Measurements from ENCODE around the gene EXOC3L4. TPM values are rescaled to one million over a fixed set of nuclear protein-coding genes. Genes with fewer than 3 reads are reported as not detected.
"Not testable (repeated sequence)": the region's sequence is repeated elsewhere in the genome, so short reads cannot be mapped to it uniquely, and the experiment has no call there.

EXOC3L4 gene
- total RNA-seq, 1 experiment from 2014 or later, result not detected

DNA sequence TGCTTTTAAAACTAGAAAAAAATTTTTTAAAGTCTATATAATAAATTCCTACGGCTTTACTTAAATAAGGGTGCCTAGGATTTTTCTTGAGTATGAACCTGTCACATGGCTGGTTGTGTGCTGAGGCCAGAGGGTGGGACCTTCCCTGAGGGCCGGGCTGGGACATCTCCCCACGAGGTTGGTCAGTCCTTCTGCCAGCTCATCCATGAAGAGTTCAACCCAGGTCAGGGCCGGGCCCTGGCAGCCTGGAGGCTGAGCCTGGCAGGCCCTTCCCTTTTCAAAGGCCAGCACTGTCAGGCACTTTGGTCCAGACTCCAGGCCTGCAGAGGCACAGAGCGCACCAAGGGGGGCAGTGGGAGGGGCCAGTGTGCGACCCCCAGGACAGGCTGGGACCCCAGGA is 60.5 kb downstream of the EXOC3L4 start:
- no peaks in the 10 kb centered on the region for H3K27me3 ChIP-seq (ENCODE audit: insufficient read depth, low read length)
- peak overlapping the region; percentile 64 for H3K4me2 ChIP-seq (ENCODE audit: low read length)
- ATAC-seq, result peak; percentile 99
- no TSS peak for BruUV-seq (replicated peaks)
- POLR2A ChIA-PET, result interaction anchor here (0.6 kb wide), 1 partner anchor 26 kb away, joined by 3 read pairs; no protein-coding TSS in a partner anchor
- peak; percentile 61 for DNase-seq (ENCODE audit: low read depth, low spot score)
- H3K36me3 ChIP-seq (ENCODE audit: control insufficient read depth in 1 of 2, insufficient read depth in 2 of 2, low read length in 2 of 2), result no peaks in the 10 kb centered on the region
- H3K9ac ChIP-seq (ENCODE audit: low read length), result peak overlapping the region; percentile 39; the same call in 1 of the 2 replicates
- peak overlapping the region in 1 of 2 experiments; percentile 15; a peak in 1 of 4 replicates for H3K4me3 ChIP-seq (replicated peaks in 1 of 2; ENCODE audit: low read depth in 1 of 2, low read length in 2 of 2)
- RAD21 ChIA-PET (ENCODE audit: low non-redundant PET in 1 of 2, low total read pairs in 2 of 2, uncharacterized antibody in 2 of 2, unreplicated experiment in 2 of 2), result no interaction called here
- H3K27ac ChIP-seq (ENCODE audit: low read depth, low read length), result peak overlapping the region; percentile 25; the same call in 1 of the 2 replicates
- CTCF ChIA-PET, result no interaction called here
- TF ChIP-seq, protein P1, sequence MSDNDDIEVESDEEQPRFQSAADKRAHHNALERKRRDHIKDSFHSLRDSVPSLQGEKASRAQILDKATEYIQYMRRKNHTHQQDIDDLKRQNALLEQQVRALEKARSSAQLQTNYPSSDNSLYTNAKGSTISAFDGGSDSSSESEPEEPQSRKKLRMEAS (IDR thresholded peaks at IDR 0.05), result peak; percentile 59; the same call in 1 of the 2 replicates
- TF ChIP-seq CEBPB (IDR thresholded peaks at IDR 0.05; ENCODE audit: low read depth) (no peak), POLR2AphosphoS5 (IDR thresholded peaks at IDR 0.05; ENCODE audit: low read depth, low read length) (peak; percentile 23; the same call in 1 of the 2 replicates), SP1 (IDR thresholded peaks at IDR 0.05; ENCODE audit: low read depth) (peak; percentile 18; the same call in 1 of the 2 replicates)
- TF ChIP-seq, protein P2, sequence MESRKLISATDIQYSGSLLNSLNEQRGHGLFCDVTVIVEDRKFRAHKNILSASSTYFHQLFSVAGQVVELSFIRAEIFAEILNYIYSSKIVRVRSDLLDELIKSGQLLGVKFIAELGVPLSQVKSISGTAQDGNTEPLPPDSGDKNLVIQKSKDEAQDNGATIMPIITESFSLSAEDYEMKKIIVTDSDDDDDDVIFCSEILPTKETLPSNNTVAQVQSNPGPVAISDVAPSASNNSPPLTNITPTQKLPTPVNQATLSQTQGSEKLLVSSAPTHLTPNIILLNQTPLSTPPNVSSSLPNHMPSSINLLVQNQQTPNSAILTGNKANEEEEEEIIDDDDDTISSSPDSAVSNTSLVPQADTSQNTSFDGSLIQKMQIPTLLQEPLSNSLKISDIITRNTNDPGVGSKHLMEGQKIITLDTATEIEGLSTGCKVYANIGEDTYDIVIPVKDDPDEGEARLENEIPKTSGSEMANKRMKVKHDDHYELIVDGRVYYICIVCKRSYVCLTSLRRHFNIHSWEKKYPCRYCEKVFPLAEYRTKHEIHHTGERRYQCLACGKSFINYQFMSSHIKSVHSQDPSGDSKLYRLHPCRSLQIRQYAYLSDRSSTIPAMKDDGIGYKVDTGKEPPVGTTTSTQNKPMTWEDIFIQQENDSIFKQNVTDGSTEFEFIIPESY (IDR thresholded peaks at IDR 0.05; ENCODE audit: extremely low read depth, insufficient replicate concordance, low read length), result no peak
- peak overlapping the region; percentile 79 for H2AFZ ChIP-seq (ENCODE audit: low read depth, low read length, poor library complexity, severe bottlenecking)
- H4K20me1 ChIP-seq (ENCODE audit: insufficient read depth), result no peaks in the 10 kb centered on the region
- H3K4me1 ChIP-seq (ENCODE audit: control insufficient read depth in 1 of 2, insufficient read depth in 2 of 2, low read length in 2 of 2), result peaks cover 14 to 25% of the 10 kb centered on the region in 2 experiments
- intact Hi-C loops (cut with micrococcal nuclease), result no loop called here
- H3K9me3 ChIP-seq (ENCODE audit: control insufficient read depth in 1 of 2, insufficient read depth in 1 of 2, low read depth in 1 of 2, low read length in 2 of 2), result no peaks in the 10 kb centered on the region
- H3K79me2 ChIP-seq (ENCODE audit: insufficient read depth, low read length), result no peaks in the 10 kb centered on the region
- no peaks in the 10 kb centered on the region for H3K9me2 ChIP-seq (ENCODE audit: insufficient read depth)

DNA sequence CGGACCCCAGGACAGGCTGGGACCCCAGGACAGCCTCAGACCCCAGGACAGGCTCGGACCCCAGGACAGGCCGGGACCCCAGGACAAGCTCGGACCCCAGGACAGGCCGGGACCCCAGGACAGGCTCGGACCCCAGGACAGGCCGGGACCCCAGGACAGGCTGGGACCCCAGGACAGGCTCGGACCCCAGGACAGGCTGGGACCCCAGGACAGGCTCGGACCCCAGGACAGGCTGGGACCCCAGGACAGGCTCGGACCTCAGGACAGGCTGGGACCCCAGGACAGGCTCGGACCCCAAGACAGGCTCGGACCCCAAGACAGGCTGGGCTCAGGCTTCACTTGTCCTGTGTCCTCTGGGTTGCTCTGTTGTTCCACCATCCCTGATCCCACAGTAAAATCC is 60.9 kb downstream of the EXOC3L4 start:
- peak overlapping the region; percentile 64 for H3K4me2 ChIP-seq (ENCODE audit: low read length)
- H3K79me2 ChIP-seq (ENCODE audit: insufficient read depth, low read length), result not testable (repeated sequence)

More for the DNA sequence above, 60.9 kb downstream of the EXOC3L4 start:
- H4K20me1 ChIP-seq (ENCODE audit: insufficient read depth); CTCF ChIA-PET; H3K36me3 ChIP-seq (ENCODE audit: control insufficient read depth in 1 of 2, insufficient read depth in 2 of 2, low read length in 2 of 2); H3K27me3 ChIP-seq (ENCODE audit: insufficient read depth, low read length); ATAC-seq; BruUV-seq (replicated peaks); H3K9me2 ChIP-seq (ENCODE audit: insufficient read depth); DNase-seq (ENCODE audit: low read depth, low spot score); RAD21 ChIA-PET (ENCODE audit: low non-redundant PET in 1 of 2, low total read pairs in 2 of 2, uncharacterized antibody in 2 of 2, unreplicated experiment in 2 of 2); H2AFZ ChIP-seq (ENCODE audit: low read depth, low read length, poor library complexity, severe bottlenecking); H3K9me3 ChIP-seq (ENCODE audit: control insufficient read depth in 1 of 2, insufficient read depth in 1 of 2, low read depth in 1 of 2, low read length in 2 of 2); intact Hi-C loops (cut with micrococcal nuclease): not testable (repeated sequence)
- H3K4me3 ChIP-seq (replicated peaks in 1 of 2; ENCODE audit: low read depth in 1 of 2, low read length in 2 of 2), result peak overlapping the region in 1 of 2 experiments; percentile 15; a peak in 1 of 4 replicates
- H3K9ac ChIP-seq (ENCODE audit: low read length), result peak overlapping the region; percentile 39; the same call in 1 of the 2 replicates
- H3K27ac ChIP-seq (ENCODE audit: low read depth, low read length), result peak overlapping the region; percentile 25; the same call in 1 of the 2 replicates
- POLR2A ChIA-PET, result interaction anchor here (0.6 kb wide), 1 partner anchor 25 kb away, joined by 3 read pairs; no protein-coding TSS in a partner anchor
- H3K4me1 ChIP-seq (ENCODE audit: control insufficient read depth in 1 of 2, insufficient read depth in 2 of 2, low read length in 2 of 2), result peaks cover 16 to 28% of the 10 kb centered on the region in 2 experiments

Measured in HCT116 (cell line).